ENCODE measurements around the gene MFAP2. TPM values are rescaled to one million over a fixed set of nuclear protein-coding genes. Genes with fewer than 3 reads are reported as not detected.
A peak's percentile ranks its signal among the peaks of the same experiment; 100 is the strongest.

The MFAP2 gene
- total and polyA plus RNA-seq, 9 donors, result 16.0 to 83.6 (median 36.1) TPM

DNA sequence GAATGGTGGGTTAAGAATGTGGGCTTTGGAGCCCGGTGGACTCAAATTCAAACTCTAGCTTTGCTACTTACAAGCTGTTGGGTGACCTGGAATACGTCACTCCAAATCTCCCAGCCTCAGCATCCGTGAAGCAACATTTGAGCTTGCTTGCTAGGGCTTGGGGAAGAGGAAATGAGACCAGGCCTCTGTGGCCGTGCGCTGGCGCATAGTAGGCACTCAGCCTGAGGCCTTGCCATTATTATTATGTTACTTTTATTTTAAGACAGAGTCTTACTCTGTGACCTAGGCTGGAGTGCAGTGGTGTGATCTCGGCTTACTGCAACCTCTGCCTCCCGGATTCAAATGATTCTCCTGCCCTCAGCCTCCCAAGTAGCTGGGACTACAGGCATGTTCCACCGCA, 12.3 kb upstream of the MFAP2 start:
- H3K36me3 ChIP-seq, result no peaks in the 10 kb centered on the region
- 93 to 96% (median 94%) methylated on average over 9 of the region's 9 CpGs for WGBS, 3 donors
- TF ChIP-seq EP300 (IDR thresholded peaks at IDR 0.05) (no peak), POLR2A (IDR thresholded peaks at IDR 0.05) (no peak)
- TF ChIP-seq, protein P1, sequence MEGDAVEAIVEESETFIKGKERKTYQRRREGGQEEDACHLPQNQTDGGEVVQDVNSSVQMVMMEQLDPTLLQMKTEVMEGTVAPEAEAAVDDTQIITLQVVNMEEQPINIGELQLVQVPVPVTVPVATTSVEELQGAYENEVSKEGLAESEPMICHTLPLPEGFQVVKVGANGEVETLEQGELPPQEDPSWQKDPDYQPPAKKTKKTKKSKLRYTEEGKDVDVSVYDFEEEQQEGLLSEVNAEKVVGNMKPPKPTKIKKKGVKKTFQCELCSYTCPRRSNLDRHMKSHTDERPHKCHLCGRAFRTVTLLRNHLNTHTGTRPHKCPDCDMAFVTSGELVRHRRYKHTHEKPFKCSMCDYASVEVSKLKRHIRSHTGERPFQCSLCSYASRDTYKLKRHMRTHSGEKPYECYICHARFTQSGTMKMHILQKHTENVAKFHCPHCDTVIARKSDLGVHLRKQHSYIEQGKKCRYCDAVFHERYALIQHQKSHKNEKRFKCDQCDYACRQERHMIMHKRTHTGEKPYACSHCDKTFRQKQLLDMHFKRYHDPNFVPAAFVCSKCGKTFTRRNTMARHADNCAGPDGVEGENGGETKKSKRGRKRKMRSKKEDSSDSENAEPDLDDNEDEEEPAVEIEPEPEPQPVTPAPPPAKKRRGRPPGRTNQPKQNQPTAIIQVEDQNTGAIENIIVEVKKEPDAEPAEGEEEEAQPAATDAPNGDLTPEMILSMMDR (IDR thresholded peaks at IDR 0.05), result no peak

GRCh38 chr1:16992102-16992501, 11.7 kb upstream of the MFAP2 start:
- Histone ChIP-seq H3K27me3 (no peaks in the 10 kb centered on the region), H3K4me3 (no peak overlapping the region), H3K27ac (no peak overlapping the region), H3K4me1 (ENCODE audit: insufficient read depth) (no peaks in the 10 kb centered on the region), H3K9me3 (no peaks in the 10 kb centered on the region), H3K36me3 (no peaks in the 10 kb centered on the region)
- 91 to 94% (median 94%) methylated on average over 12 of the region's 12 CpGs for WGBS, 3 donors
- no peak for TF ChIP-seq EP300 (IDR thresholded peaks at IDR 0.05)
- no peak for TF ChIP-seq POLR2A (IDR thresholded peaks at IDR 0.05)
- TF ChIP-seq, protein P1 (IDR thresholded peaks at IDR 0.05), result no peak
- intact Hi-C loops (cut with DNase I), result loop anchor here in 1 of 4 donors (10.0 kb wide), 1 partner anchor 53 kb away; no protein-coding TSS in a partner anchor
- no peak for DNase-seq

More for the DNA sequence above, 12.3 kb upstream of the MFAP2 start:
- H3K27me3 ChIP-seq, result no peaks in the 10 kb centered on the region
- H3K27ac ChIP-seq, result no peak overlapping the region
- no peaks in the 10 kb centered on the region for H3K9me3 ChIP-seq
- DNase-seq, result no peak
- intact Hi-C loops (cut with DNase I), result loop anchor here in 1 of 4 donors (10.0 kb wide), 1 partner anchor 52 kb away; no protein-coding TSS in a partner anchor
- H3K4me1 ChIP-seq (ENCODE audit: insufficient read depth), result no peaks in the 10 kb centered on the region
- H3K4me3 ChIP-seq, result no peak overlapping the region

DNA sequence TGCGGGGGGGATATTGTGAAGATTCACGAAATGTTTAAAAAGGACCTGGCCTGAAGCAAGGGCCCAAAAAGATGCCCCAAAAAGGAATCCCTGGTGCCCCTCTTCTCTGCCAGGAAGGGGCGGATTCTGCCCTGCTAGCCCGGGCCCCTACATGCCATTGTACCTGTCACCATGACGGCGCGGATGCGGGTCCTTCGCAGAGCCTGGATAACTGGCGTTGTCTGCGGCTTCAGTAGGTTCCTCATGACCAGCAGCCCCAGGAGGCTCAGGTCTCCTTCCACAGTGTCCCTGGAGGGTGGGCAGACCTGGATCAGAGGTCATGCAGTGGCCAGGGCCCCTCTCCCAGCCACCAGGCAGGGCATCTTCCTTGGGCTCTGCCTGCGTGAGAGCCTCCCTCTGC, 11.2 kb upstream of the MFAP2 start:
- H3K27me3 ChIP-seq, result no peaks in the 10 kb centered on the region
- peak in 1 of 5 donors; percentile 15 for DNase-seq
- H3K9me3 ChIP-seq, result no peaks in the 10 kb centered on the region
- no peaks in the 10 kb centered on the region for H3K4me1 ChIP-seq (ENCODE audit: insufficient read depth)
- no peak overlapping the region for H3K4me3 ChIP-seq
- intact Hi-C loops (cut with DNase I), result loop anchor here in 1 of 4 donors (10.0 kb wide), 1 partner anchor 53 kb away; no protein-coding TSS in a partner anchor
- 95 to 97% (median 97%) methylated on average over 11 to 12 of the region's 12 CpGs for WGBS, 3 donors
- H3K27ac ChIP-seq, result no peak overlapping the region
- TF ChIP-seq POLR2A (IDR thresholded peaks at IDR 0.05) (no peak), EP300 (IDR thresholded peaks at IDR 0.05) (no peak)
- TF ChIP-seq, protein P1 (IDR thresholded peaks at IDR 0.05), result no peak
- H3K36me3 ChIP-seq, result no peaks in the 10 kb centered on the region

DNA sequence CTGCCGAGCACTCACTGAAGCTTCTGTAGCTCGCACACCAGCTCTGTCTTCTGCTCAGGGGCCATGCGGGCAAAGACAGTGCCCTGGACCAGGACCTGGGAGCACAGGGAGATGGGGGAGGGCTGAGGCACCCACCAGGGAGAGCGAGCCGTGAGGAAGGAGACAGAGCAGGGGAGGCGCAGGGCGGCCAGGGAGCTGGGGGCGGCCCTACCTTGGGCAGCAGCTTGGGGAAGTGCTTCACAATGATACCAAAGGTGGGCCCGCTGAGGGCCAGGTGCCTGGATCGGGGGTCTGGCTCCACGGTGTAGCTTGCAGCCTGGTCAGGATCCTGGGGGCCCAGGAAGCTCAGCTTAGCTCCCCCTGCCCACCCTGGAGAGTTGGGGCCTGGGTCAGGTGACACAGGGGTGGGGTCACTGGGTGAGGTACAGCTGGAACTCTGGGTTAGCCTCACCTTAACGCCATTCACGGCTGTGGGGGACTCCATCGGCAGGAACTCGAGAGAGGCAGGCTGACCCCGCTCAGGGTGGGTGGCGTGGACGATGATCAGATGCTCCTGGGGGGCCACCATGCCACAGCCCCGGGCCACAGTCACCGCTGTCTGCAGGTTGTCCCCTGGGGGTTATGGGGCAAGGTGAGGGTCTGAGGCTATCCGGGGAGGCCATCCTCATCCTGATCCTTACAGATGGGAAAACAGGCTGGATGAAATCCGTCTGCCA, 9.4 kb upstream of the MFAP2 start:
- H3K4me3 ChIP-seq, result no peak overlapping the region
- no peak overlapping the region for H3K27ac ChIP-seq
- intact Hi-C loops (cut with DNase I), result loop anchor here in 1 of 4 donors (10.0 kb wide), 1 partner anchor 55 kb away; no protein-coding TSS in a partner anchor
- H3K4me1 ChIP-seq (ENCODE audit: insufficient read depth), result no peaks in the 10 kb centered on the region
- TF ChIP-seq EP300 (IDR thresholded peaks at IDR 0.05), result no peak
- TF ChIP-seq POLR2A (IDR thresholded peaks at IDR 0.05), result no peak
- TF ChIP-seq, protein P1 (IDR thresholded peaks at IDR 0.05), result no peak
- no peak for DNase-seq
- no peaks in the 10 kb centered on the region for H3K27me3 ChIP-seq
- H3K9me3 ChIP-seq, result no peaks in the 10 kb centered on the region
- no peaks in the 10 kb centered on the region for H3K36me3 ChIP-seq
- 89 to 93% (median 91%) methylated on average over 18 to 22 of the region's 22 CpGs for WGBS, 3 donors

Measured in ovary (tissue), 9 donors.